ENCODE measurements around the gene DNAL1.

Gene DNAL1

DNA sequence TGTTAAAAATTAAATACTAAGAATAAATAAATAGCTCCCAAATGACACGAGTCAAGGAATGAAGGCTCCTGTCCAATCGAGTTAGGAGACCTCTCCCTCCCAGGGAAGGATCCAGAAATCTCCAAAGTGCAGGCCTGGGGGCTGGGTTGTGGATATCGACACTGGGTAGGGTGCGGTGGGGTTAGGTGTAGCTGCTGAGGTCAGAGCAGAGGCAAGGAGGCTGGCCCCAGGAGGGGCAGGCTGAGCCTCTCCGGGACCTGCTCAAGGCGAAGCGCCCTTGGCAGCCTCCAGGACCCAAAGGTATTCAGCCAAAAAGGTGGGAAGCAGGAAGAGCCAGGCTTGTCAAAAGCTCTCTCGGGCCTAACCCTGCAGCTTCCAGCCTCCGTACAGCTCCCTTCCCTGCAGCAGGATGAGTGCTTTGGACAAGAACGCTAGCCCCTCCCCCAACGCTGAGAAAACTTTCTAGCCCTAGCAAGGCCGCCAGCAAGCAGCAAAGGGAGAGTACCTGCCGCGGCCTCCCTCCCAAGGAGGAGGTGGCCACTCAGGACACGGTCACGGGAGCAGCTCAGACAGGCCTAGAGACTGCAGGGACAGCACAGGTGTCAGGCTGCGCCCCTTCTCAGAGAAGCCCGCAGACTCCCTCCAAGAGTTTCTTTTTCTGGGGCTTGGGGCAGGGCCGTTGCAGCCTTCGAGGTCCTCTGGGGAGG lies 73.1 kb downstream of the DNAL1 start:
- H3K36me3 ChIP-seq (ENCODE audit: insufficient read depth, low read length), result peaks cover 69% of the 10 kb centered on the region; the same call in 1 of the 2 replicates
- peaks cover 5% of the 10 kb centered on the region for H3K4me1 ChIP-seq (ENCODE audit: insufficient read depth, low read length, poor library complexity, severe bottlenecking)
- TF ChIP-seq, protein P1, sequence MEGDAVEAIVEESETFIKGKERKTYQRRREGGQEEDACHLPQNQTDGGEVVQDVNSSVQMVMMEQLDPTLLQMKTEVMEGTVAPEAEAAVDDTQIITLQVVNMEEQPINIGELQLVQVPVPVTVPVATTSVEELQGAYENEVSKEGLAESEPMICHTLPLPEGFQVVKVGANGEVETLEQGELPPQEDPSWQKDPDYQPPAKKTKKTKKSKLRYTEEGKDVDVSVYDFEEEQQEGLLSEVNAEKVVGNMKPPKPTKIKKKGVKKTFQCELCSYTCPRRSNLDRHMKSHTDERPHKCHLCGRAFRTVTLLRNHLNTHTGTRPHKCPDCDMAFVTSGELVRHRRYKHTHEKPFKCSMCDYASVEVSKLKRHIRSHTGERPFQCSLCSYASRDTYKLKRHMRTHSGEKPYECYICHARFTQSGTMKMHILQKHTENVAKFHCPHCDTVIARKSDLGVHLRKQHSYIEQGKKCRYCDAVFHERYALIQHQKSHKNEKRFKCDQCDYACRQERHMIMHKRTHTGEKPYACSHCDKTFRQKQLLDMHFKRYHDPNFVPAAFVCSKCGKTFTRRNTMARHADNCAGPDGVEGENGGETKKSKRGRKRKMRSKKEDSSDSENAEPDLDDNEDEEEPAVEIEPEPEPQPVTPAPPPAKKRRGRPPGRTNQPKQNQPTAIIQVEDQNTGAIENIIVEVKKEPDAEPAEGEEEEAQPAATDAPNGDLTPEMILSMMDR (conservative IDR thresholded peaks at IDR 0.05; ENCODE audit: low read length), result no peak
- no peak for TF ChIP-seq EZH2phosphoT487 (IDR thresholded peaks at IDR 0.05; ENCODE audit: borderline replicate concordance)
- no peak overlapping the region for H2AFZ ChIP-seq (ENCODE audit: low read length)
- H3K9ac ChIP-seq (ENCODE audit: low read depth, low read length, poor library complexity, severe bottlenecking), result no peak overlapping the region
- H3K27me3 ChIP-seq (ENCODE audit: insufficient read depth, low read length, poor library complexity, severe bottlenecking), result no peaks in the 10 kb centered on the region
- H3K4me2 ChIP-seq (ENCODE audit: low read depth, low read length, poor library complexity, severe bottlenecking), result no peak overlapping the region
- no peaks in the 10 kb centered on the region for H3K9me3 ChIP-seq (ENCODE audit: insufficient read depth, low read depth, low read length)
- peaks cover 9% of the 10 kb centered on the region for H3K79me2 ChIP-seq (ENCODE audit: insufficient read depth, low read length)
- no peaks in the 10 kb centered on the region for H3K9me2 ChIP-seq (replicated peaks; ENCODE audit: low read depth, low read length)
- no peak overlapping the region for H3K4me3 ChIP-seq (ENCODE audit: low read length, poor library complexity, severe bottlenecking)
- peaks cover 8% of the 10 kb centered on the region; the same call in 1 of the 2 replicates for H3F3A ChIP-seq (ENCODE audit: low read depth)
- H4K20me1 ChIP-seq (ENCODE audit: insufficient read depth, low read length, poor library complexity, severe bottlenecking), result peaks cover 6% of the 10 kb centered on the region

DNA sequence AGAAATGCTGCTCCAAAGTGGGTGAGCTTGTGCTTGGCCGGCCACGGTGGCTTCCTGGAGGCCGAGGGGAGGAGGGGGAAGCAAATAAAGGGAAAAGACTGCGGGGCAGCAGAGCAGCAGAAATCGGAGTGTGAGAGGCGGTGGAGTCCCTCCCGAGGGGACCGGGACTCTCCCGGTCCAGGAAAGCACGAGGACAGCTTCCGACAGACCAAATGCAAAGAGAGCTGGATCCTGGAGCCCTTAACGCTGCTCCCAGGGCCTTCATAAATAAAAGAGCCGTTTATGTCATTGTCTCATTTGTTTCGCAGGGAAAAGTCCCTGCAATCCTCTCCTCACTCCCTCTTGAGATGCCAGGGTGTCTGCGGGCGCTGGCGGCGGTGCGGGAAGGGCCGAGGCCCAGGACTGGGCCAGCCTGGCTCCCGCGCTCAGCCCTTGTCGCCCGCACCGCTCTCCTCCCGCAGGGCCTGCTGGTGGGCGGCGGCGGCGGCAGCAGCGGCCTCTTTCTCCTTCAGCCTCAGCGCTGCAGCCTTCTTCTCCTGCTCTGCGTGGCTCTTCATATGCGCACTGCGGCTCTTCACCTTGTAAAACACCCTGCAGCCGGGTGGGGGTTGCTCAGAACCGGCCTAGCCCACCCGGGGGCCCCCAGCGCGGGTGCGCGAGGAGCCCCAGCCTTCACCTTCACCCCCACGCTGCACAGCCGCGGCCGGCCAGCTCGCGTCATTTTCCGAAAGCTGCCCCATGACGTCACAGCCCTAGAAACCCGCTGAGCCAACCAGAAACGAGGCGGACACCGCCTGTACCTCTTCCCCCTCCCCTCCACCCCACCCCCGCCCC lies 73.8 kb downstream of the DNAL1 start:
- no peaks in the 10 kb centered on the region for H3K9me3 ChIP-seq (ENCODE audit: insufficient read depth, low read depth, low read length)
- peaks cover 5% of the 10 kb centered on the region for H3K4me1 ChIP-seq (ENCODE audit: insufficient read depth, low read length, poor library complexity, severe bottlenecking)
- no peaks in the 10 kb centered on the region for H3K9me2 ChIP-seq (replicated peaks; ENCODE audit: low read depth, low read length)
- H3K9ac ChIP-seq (ENCODE audit: low read depth, low read length, poor library complexity, severe bottlenecking), result no peak overlapping the region
- peaks cover 6% of the 10 kb centered on the region for H4K20me1 ChIP-seq (ENCODE audit: insufficient read depth, low read length, poor library complexity, severe bottlenecking)
- no peak overlapping the region for H2AFZ ChIP-seq (ENCODE audit: low read length)
- no peak for TF ChIP-seq EZH2phosphoT487 (IDR thresholded peaks at IDR 0.05; ENCODE audit: borderline replicate concordance)
- TF ChIP-seq, protein P1 (conservative IDR thresholded peaks at IDR 0.05; ENCODE audit: low read length), result no peak
- peaks cover 8% of the 10 kb centered on the region; the same call in 1 of the 2 replicates for H3F3A ChIP-seq (ENCODE audit: low read depth)
- no peak overlapping the region for H3K4me2 ChIP-seq (ENCODE audit: low read depth, low read length, poor library complexity, severe bottlenecking)
- H3K27me3 ChIP-seq (ENCODE audit: insufficient read depth, low read length, poor library complexity, severe bottlenecking), result no peaks in the 10 kb centered on the region
- no peak overlapping the region for H3K4me3 ChIP-seq (ENCODE audit: low read length, poor library complexity, severe bottlenecking)
- H3K36me3 ChIP-seq (ENCODE audit: insufficient read depth, low read length), result peaks cover 76% of the 10 kb centered on the region; the same call in 1 of the 2 replicates
- H3K79me2 ChIP-seq (ENCODE audit: insufficient read depth, low read length), result peaks cover 2% of the 10 kb centered on the region

GRCh38 chr14:73719361-73719760 lies 74.6 kb downstream of the DNAL1 start:
- no peak overlapping the region for H3K4me3 ChIP-seq (ENCODE audit: low read length, poor library complexity, severe bottlenecking)
- no peak overlapping the region for H2AFZ ChIP-seq (ENCODE audit: low read length)
- no peak overlapping the region for H3K9ac ChIP-seq (ENCODE audit: low read depth, low read length, poor library complexity, severe bottlenecking)
- peaks cover 4% of the 10 kb centered on the region for H3K4me1 ChIP-seq (ENCODE audit: insufficient read depth, low read length, poor library complexity, severe bottlenecking)
- TF ChIP-seq, protein P1 (conservative IDR thresholded peaks at IDR 0.05; ENCODE audit: low read length), result no peak
- TF ChIP-seq EZH2phosphoT487 (IDR thresholded peaks at IDR 0.05; ENCODE audit: borderline replicate concordance), result no peak
- peaks cover 8% of the 10 kb centered on the region; the same call in 1 of the 2 replicates for H3F3A ChIP-seq (ENCODE audit: low read depth)
- H4K20me1 ChIP-seq (ENCODE audit: insufficient read depth, low read length, poor library complexity, severe bottlenecking), result peaks cover 6% of the 10 kb centered on the region
- H3K4me2 ChIP-seq (ENCODE audit: low read depth, low read length, poor library complexity, severe bottlenecking), result no peak overlapping the region
- H3K27me3 ChIP-seq (ENCODE audit: insufficient read depth, low read length, poor library complexity, severe bottlenecking), result no peaks in the 10 kb centered on the region
- H3K79me2 ChIP-seq (ENCODE audit: insufficient read depth, low read length), result no peaks in the 10 kb centered on the region
- H3K36me3 ChIP-seq (ENCODE audit: insufficient read depth, low read length), result peaks cover 84% of the 10 kb centered on the region; the same call in 1 of the 2 replicates
- no peaks in the 10 kb centered on the region for H3K9me3 ChIP-seq (ENCODE audit: insufficient read depth, low read depth, low read length)
- H3K9me2 ChIP-seq (replicated peaks; ENCODE audit: low read depth, low read length), result no peaks in the 10 kb centered on the region
